NCI-H1417 treated with DMSO at 0.1 percent for 48 hours (cell line): ENCODE results near the gene TXN2.
"Not testable (repeated sequence)": the region's sequence is repeated elsewhere in the genome, so short reads cannot be mapped to it uniquely, and the experiment has no call there.

Source experiments
- DNase-seq: peaks from one replicate; lab custom pipeline; 2025; lab: John Stamatoyannopoulos, UW

The TXN2 gene

DNA sequence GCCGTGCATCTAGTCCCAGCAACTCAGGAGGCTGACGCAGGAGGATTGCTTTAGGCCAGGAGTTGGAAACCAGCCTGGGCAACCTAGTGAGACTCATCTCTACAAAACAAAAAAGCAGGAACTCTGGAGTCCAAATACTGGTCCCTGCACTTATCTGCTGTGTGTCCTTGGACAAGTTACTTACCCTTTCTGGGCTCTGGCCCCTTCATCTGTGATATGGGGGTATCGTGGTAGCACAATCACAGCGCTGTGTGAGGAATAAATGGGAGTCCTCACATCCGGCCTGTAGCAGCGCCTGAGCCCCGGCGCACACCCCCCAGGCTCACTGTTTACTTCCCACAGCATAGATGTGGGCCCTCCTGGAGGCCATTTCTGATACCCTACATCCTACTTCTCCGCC, 49.5 kb downstream of the TXN2 start:
- DNase-seq: no peak

GRCh38 chr22:36430863-36431262, 50.6 kb downstream of the TXN2 start:
- no peak for DNase-seq

- DNase-seq: not testable (repeated sequence)
These were observed 53.5 kb downstream of the TXN2 start for GRCh38 chr22:36427952-36428351.

GRCh38 chr22:36425977-36426523, 55.4 kb downstream of the TXN2 start:
- DNase-seq: no peak

- no peak for DNase-seq
These were observed 56.4 kb downstream of the TXN2 start for GRCh38 chr22:36424901-36425579.

- not testable (repeated sequence) for DNase-seq
These were observed 57.0 kb downstream of the TXN2 start for GRCh38 chr22:36424466-36424865.

DNA sequence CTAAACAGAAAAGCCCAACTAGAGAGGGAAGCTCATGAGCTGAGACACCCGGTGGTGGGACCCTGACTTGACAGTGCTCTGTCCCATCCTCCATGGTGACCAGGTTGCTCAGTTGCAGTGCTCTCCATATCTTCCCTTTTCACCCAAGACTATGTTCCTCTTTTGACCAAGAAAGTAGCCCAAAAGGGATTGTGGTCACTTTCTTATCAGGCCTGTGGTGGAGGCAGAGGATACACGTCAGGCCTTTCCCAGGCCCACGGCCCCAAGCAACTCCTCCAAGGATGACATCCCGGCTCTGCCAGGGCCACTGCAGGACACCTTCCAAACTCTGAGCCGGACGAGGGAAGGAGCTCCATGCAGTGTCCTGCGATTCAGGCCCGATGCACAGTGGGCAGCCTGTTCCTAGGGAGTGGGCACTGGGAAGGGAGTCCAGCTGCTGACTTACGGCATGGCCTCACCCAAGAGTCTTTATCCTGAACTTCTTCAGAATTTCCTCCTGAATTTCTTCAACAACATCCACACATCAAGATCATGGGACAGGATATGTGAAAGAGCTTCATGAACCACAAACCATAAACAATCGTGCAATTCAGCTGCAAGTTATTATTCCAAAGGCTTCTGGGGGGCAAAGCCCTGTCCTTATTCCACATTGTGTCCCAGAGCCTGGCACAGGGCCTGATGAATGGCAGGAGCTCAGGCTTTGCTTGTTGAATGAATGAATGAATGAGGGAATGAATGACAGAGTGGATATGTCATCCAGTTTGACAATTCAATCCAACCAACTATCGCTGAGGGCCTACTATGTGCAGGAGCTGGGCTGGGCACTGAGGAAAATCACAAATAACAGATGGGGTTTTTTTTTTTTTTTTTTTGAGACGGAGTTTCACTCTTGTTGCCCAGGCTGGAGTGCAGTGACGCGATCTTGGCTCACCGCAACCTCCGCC, 57.7 kb downstream of the TXN2 start:
- DNase-seq: no peak

DNA sequence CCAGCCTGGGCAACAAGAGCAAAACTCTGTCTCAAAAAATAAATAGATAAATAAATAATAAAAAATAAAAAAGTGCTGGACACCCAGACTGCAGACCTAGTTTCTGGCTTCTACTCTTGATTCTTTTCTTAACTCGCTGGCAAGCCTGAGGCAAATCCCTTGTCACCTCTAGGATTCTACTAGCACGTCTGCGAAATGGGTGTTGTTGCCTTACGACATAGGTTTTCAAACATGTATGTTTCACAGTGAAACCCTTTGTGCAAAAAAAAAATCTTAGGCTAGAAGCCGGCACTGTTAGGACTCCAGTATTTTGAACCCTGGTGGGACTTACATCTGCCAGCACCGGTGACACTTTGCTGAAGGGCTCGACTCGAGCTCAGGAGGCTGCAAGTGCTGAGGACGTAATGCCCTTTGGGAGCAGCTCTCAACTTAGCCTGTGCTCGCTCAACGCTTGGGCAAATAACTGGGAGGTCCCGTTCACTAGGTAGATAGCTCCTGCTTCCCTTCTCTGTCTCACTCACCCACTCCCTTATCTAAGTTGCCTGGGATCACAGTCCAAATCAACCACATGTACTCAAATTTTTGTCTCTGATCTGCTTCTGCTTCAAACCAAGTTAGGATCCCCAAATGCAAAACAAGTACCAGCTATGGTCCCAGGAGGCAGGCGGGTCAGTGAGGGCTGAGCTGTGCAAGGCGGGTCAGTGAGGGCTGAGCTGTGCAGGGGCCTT, 59.0 kb downstream of the TXN2 start:
- no peak for DNase-seq

DNA sequence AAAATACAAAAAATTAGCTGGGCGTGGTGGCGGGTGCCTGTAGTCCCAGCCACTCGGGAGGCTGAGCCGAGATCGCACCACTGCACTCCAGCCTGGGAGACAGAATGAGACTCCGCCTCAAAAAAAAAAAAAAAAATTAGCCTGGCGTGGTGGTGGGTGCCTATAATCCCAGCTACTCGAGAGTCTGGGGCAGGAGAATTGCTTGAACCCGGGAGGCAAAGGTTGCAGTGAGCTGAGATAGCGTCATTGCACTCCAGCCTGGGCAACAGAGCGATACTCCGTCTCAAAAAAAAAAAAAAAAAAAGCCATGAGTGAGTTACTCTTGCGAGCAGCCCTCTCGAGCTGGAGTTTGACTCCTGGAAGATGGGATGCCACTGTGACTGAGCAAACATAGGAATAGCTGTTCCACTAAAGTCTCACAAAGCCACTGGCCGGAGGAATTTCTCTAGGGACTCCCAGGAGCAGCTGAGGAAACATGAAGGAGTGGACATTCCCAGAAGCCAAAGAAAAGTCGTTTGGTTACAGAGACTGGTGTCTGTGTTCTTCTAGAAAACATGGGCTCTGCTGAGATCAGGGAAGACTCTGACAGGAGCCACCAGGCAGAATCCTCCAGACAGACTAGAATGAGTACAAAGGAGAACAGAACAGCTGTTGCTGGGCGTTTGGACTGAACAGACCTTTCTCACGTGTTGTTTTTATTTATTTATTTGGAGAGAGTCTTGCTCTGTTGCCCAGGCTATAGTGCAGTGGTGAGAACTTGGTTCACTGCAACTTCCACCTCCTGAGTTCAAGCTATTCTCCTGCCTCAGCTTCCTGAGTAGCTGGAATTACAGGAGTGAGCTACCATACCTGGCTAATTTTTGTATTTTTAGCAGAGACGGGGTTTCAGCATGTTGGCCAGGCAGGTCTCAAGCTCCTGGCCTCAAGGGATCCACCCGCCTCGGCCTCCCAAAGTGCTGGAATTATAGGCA, 61.2 kb downstream of the TXN2 start:
- no peak for DNase-seq

DNA sequence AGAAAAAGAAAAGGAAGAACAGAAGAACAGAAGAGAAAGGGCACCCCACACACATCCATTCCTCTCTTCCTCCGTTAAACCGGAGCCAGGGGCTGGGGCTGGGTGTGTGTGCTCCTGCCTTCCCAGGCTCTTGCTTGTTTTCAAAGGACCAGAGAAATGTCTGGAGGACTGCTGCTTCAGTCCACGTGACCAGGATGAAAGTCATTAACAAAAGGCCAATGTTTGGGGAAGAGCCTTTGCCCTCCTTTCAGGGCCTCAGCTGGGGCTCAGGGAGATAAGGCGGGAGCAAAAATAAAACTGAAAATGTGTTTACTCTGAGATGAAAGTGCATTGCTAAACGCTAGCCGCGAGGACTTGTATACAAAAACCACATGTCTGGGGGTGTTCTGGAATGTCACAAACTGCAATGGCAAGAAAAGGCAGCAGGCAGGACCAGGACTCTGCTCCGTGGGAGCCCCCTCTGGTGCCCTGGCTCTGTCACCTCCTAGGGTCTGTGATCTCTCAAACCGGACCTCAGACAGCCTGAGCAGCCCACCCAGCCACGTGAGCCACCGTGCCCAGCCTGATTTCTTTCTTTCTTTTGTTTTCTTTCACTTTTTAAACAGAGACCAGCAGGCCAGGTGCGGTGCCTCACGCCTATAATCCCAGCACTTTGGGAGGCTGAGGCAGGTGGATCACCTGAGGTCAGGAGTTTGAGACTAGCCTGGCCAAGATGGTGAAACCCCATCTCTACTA, 62.1 kb downstream of the TXN2 start:
- DNase-seq: no peak

- no peak for DNase-seq
These were observed 64.2 kb downstream of the TXN2 start for GRCh38 chr22:36417281-36417686.
